CD4-positive, alpha-beta T cell (primary cell): Measurements from ENCODE around the gene RAPGEF4. TPM values are rescaled to one million over a fixed set of nuclear protein-coding genes. Genes with fewer than 3 reads are reported as not detected.
A peak's percentile ranks its signal among the peaks of the same experiment; 100 is the strongest.

Experiments
- ATAC-seq: fragments of 200-7000 bp; cut with Tn5 transposase; one replicate; pipeline ENCODE4 v1.10.0; 2022; ENCODE audit warnings: mild to moderate bottlenecking; ENCODE audit not compliant: poor library complexity
- CTCF ChIA-PET: fragments of 350-600 bp; sonication (Branson Sonifier 250); formaldehyde crosslinking; loops from one replicate; lab custom pipeline; 2021; ENCODE audit warnings: antibody characterized with exemption, inconsistent platforms; lab: Charles Lee
- POLR2A ChIA-PET: fragments of 350-600 bp; sonication (Branson Sonifier 250); formaldehyde crosslinking; loops from one replicate; lab custom pipeline; 2021; ENCODE audit warnings: antibody characterized with exemption, inconsistent platforms; lab: Charles Lee
- DNase-seq, 14 experiments: peaks; one replicate each; pipeline ENCODE4 v3.0.0-alpha.2; 2013 to 2020; ENCODE audit warnings: mixed read lengths in 2 of 14
- H3K27ac ChIP-seq, 2 donors: one replicate each; pipeline versions ENCODE4 v1.5.1 to v1.7.0; 2013; ENCODE audit warnings: low read length in 2 of 2, low read depth in 1 of 2, mild to moderate bottlenecking in 1 of 2
- H3K27me3 ChIP-seq, 2 experiments: 1 replicate in 1 of 2; 2 replicates in 1 of 2; pipeline versions ENCODE4 v1.6.1 to v1.7.0; 2013; ENCODE audit warnings: low read length in 2 of 2, control low read depth in 1 of 2, mild to moderate bottlenecking in 1 of 2, moderate library complexity in 1 of 2; ENCODE audit not compliant: insufficient read depth in 2 of 2, control insufficient read depth in 1 of 2
- H3K36me3 ChIP-seq: one replicate; pipeline ENCODE4 v1.6.1; 2013; ENCODE audit warnings: low read length, control low read depth; ENCODE audit not compliant: insufficient read depth
- H3K4me1 ChIP-seq: one replicate; pipeline ENCODE4 v1.6.1; 2013; ENCODE audit warnings: low read length, control low read depth; ENCODE audit not compliant: insufficient read depth
- H3K4me3 ChIP-seq: one replicate; pipeline ENCODE4 v1.5.1; 2013; ENCODE audit warnings: mild to moderate bottlenecking, low read length, moderate library complexity
- H3K9me3 ChIP-seq, 2 experiments: 1 replicate in 1 of 2; 2 replicates in 1 of 2; pipeline versions ENCODE4 v1.6.1 to v1.7.0; 2013; ENCODE audit warnings: low read length in 2 of 2, mild to moderate bottlenecking in 2 of 2, control low read depth in 1 of 2, moderate library complexity in 1 of 2; ENCODE audit not compliant: control insufficient read depth in 1 of 2, insufficient read depth in 1 of 2
- H3K27ac Mint-ChIP-seq: one replicate; pipeline ENCODE4 v1.8.0; 2020; ENCODE audit warnings: mixed read lengths
- H3K27me3 Mint-ChIP-seq: one replicate; pipeline ENCODE4 v1.8.0; 2021; ENCODE audit warnings: mixed read lengths
- H3K36me3 Mint-ChIP-seq: one replicate; pipeline ENCODE4 v1.8.0; 2021; ENCODE audit warnings: low read depth, mixed read lengths
- H3K4me1 Mint-ChIP-seq: one replicate; pipeline ENCODE4 v1.8.0; 2021; ENCODE audit warnings: low read depth, mixed read lengths
- H3K4me3 Mint-ChIP-seq: one replicate; pipeline ENCODE4 v1.8.0; 2020; ENCODE audit warnings: mild to moderate bottlenecking, mixed read lengths
- H3K9me3 Mint-ChIP-seq: one replicate; pipeline ENCODE4 v1.8.0; 2020; ENCODE audit warnings: mixed read lengths
- intact Hi-C, 2 experiments: fragments of 100-400 bp; cut with DNase I in 1 of 2; cut with micrococcal nuclease in 1 of 2; formaldehyde crosslinking; loops; one replicate each; pipeline versions ENCODE4 v1.15.1 to v1.9.0; 2023 to 2025; cut with DNase I, micrococcal nuclease
- total RNA-seq, 174 experiments: library from RNA in 2 of 174; stranded (reverse) in 2 of 174; gene quantifications; one replicate each; pipeline ENCODE4 v1.2.3 and lab custom pipeline; 2021 to 2026
- TF ChIP-seq, protein P1 (sequence below): fragments of 200-600 bp; IDR thresholded peaks from one replicate; pipeline ENCODE4 v1.8.0; 2022; ENCODE audit warnings: antibody characterized with exemption, mild to moderate bottlenecking

Gene RAPGEF4
- total RNA-seq, 2 experiments from 2014 or later = 0.69 to 0.73 TPM

- no peaks in the 10 kb centered on the region for H3K27me3 ChIP-seq
- Mint-ChIP-seq H3K4me3 (no peak overlapping the region), H3K27ac (no peak overlapping the region), H3K4me1 (no peaks in the 10 kb centered on the region), H3K27me3 (no peaks in the 10 kb centered on the region), H3K36me3 (no peaks in the 10 kb centered on the region), H3K9me3 (no peaks in the 10 kb centered on the region)
- H3K27ac ChIP-seq = no peak overlapping the region
- no peak overlapping the region for H3K4me3 ChIP-seq
- H3K36me3 ChIP-seq = no peaks in the 10 kb centered on the region
- peak; percentile 24 for ATAC-seq
- no peaks in the 10 kb centered on the region for H3K9me3 ChIP-seq
- H3K4me1 ChIP-seq = no peaks in the 10 kb centered on the region
- ChIA-PET POLR2A (no interaction called here), CTCF (no interaction called here)
- TF ChIP-seq, protein P1, sequence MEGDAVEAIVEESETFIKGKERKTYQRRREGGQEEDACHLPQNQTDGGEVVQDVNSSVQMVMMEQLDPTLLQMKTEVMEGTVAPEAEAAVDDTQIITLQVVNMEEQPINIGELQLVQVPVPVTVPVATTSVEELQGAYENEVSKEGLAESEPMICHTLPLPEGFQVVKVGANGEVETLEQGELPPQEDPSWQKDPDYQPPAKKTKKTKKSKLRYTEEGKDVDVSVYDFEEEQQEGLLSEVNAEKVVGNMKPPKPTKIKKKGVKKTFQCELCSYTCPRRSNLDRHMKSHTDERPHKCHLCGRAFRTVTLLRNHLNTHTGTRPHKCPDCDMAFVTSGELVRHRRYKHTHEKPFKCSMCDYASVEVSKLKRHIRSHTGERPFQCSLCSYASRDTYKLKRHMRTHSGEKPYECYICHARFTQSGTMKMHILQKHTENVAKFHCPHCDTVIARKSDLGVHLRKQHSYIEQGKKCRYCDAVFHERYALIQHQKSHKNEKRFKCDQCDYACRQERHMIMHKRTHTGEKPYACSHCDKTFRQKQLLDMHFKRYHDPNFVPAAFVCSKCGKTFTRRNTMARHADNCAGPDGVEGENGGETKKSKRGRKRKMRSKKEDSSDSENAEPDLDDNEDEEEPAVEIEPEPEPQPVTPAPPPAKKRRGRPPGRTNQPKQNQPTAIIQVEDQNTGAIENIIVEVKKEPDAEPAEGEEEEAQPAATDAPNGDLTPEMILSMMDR = no peak
- intact Hi-C loops = no loop called here
- DNase-seq = peak in 3 of 14 experiments; percentile 15 to 69 (median 61)
Observed at GRCh38 chr2:173043476-173043875, 307.8 kb downstream of the RAPGEF4 start.

- no peaks in the 10 kb centered on the region for H3K4me1 Mint-ChIP-seq
- ChIA-PET CTCF (no interaction called here), POLR2A (no interaction called here)
- H3K27ac ChIP-seq = no peak overlapping the region
- H3K27me3 Mint-ChIP-seq = no peaks in the 10 kb centered on the region
- DNase-seq (no peak), ATAC-seq (no peak)
- no peaks in the 10 kb centered on the region for H3K27me3 ChIP-seq
- no peaks in the 10 kb centered on the region for H3K4me1 ChIP-seq
- no peak overlapping the region for H3K4me3 ChIP-seq
- no peaks in the 10 kb centered on the region for H3K9me3 Mint-ChIP-seq
- no peaks in the 10 kb centered on the region for H3K36me3 Mint-ChIP-seq
- H3K4me3 Mint-ChIP-seq = no peak overlapping the region
- H3K9me3 ChIP-seq = no peaks in the 10 kb centered on the region
- TF ChIP-seq, protein P1 = no peak
- no peak overlapping the region for H3K27ac Mint-ChIP-seq
- H3K36me3 ChIP-seq = no peaks in the 10 kb centered on the region
- intact Hi-C loops = no loop called here
Observed at GRCh38 chr2:173043897-173044519, 308.4 kb downstream of the RAPGEF4 start.

DNA sequence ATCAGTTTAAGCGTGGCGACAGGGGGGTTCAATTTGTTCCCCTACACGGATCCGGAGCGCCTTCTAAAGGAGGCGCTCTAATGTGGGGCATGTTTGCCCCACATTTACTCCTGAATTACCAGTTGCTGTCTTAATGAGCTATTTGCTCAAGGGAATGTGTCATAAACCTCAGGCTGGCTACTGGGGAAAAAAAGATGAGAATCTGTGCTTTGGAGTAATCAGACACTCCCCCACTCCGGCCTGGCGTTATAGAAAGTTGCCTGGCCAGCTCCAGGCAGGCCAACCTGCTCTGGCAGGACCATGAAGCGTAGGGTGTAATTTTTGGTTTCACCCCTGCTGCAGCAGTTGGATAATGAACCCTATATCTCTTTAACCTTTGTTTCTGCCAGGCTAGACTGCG is 309.0 kb downstream of the RAPGEF4 start:
- no peak overlapping the region for H3K27ac Mint-ChIP-seq
- Histone ChIP-seq H3K27me3 (no peaks in the 10 kb centered on the region), H3K4me1 (no peaks in the 10 kb centered on the region), H3K27ac (no peak overlapping the region), H3K9me3 (no peaks in the 10 kb centered on the region), H3K36me3 (no peaks in the 10 kb centered on the region), H3K4me3 (no peak overlapping the region)
- CTCF ChIA-PET = no interaction called here
- H3K27me3 Mint-ChIP-seq = no peaks in the 10 kb centered on the region
- TF ChIP-seq, protein P1 = no peak
- no peaks in the 10 kb centered on the region for H3K4me1 Mint-ChIP-seq
- H3K9me3 Mint-ChIP-seq = no peaks in the 10 kb centered on the region
- intact Hi-C loops = no loop called here
- no peaks in the 10 kb centered on the region for H3K36me3 Mint-ChIP-seq
- POLR2A ChIA-PET = no interaction called here
- DNase-seq (no peak), ATAC-seq (no peak)
- H3K4me3 Mint-ChIP-seq = no peak overlapping the region
